C4-2B (cell line): ENCODE measurements around the gene SNED1.

Experiments used
- CTCF ChIP-seq: fragments of 450-650 bp; conservative IDR thresholded peaks from 2 replicates; pipeline ENCODE4 v1.5.1; 2017; ENCODE audit warnings: mild to moderate bottlenecking
- ZFX ChIP-seq: fragments of 450-650 bp; IDR thresholded peaks from 2 replicates; pipeline ENCODE4 v1.6.1; 2017

GRCh38 chr2:241030883-241031282 is 32.5 kb downstream of the SNED1 start:
- TF ChIP-seq CTCF (no peak), ZFX (no peak)
